ENCODE measurements around the gene RBFOX2.

RBFOX2 gene

GRCh38 chr22:35958334-35958733 is 70.3 kb downstream of the RBFOX2 start:
- Histone ChIP-seq H3K4me3 (ENCODE audit: severe bottlenecking) (no peak overlapping the region), H3K4me1 (ENCODE audit: insufficient read depth, poor library complexity, severe bottlenecking) (no peaks in the 10 kb centered on the region), H3K36me3 (ENCODE audit: low read depth) (no peaks in the 10 kb centered on the region), H3K27ac (ENCODE audit: poor library complexity, severe bottlenecking) (no peak overlapping the region), H3K27me3 (ENCODE audit: insufficient read depth, poor library complexity, severe bottlenecking) (no peaks in the 10 kb centered on the region), H3K9me3 (ENCODE audit: severe bottlenecking) (no peaks in the 10 kb centered on the region)
- TF ChIP-seq CTCF (IDR thresholded peaks at IDR 0.05; ENCODE audit: poor library complexity, severe bottlenecking), result no peak
- no peak for DNase-seq (ENCODE audit: low spot score)
- no peak for ATAC-seq (ENCODE audit: low read depth)

- H3K4me1 ChIP-seq (ENCODE audit: insufficient read depth, poor library complexity, severe bottlenecking), result no peaks in the 10 kb centered on the region
- ATAC-seq (ENCODE audit: low read depth) (no peak), DNase-seq (ENCODE audit: low spot score) (no peak)
- TF ChIP-seq CTCF (IDR thresholded peaks at IDR 0.05; ENCODE audit: poor library complexity, severe bottlenecking), result no peak
- H3K9me3 ChIP-seq (ENCODE audit: severe bottlenecking), result no peaks in the 10 kb centered on the region
- H3K27ac ChIP-seq (ENCODE audit: poor library complexity, severe bottlenecking), result no peak overlapping the region
- no peaks in the 10 kb centered on the region for H3K27me3 ChIP-seq (ENCODE audit: insufficient read depth, poor library complexity, severe bottlenecking)
- no peaks in the 10 kb centered on the region for H3K36me3 ChIP-seq (ENCODE audit: low read depth)
- no peak overlapping the region for H3K4me3 ChIP-seq (ENCODE audit: severe bottlenecking)
Observed at GRCh38 chr22:35957589-35957988, 71.0 kb downstream of the RBFOX2 start.

DNA sequence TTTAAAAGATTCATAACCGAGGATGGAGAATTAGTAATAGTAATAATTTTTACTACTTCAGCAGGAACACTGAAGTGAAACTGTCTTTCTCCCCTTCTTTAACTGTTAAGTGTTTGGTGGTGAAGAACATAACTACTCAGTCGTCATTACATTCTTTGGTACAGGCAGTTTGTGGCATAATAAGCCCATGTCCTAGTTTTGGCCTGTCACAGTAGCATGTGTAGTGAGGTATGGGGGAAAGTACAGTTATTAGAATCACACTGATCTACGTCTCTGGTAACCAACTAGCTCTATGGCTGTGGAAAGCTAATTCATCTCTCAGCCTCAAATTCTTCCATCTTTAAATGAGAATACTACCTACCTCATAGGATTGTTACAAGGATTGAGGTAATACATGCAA is 71.8 kb downstream of the RBFOX2 start:
- no peak for TF ChIP-seq CTCF (IDR thresholded peaks at IDR 0.05; ENCODE audit: poor library complexity, severe bottlenecking)
- Histone ChIP-seq H3K4me3 (ENCODE audit: severe bottlenecking) (no peak overlapping the region), H3K27ac (ENCODE audit: poor library complexity, severe bottlenecking) (no peak overlapping the region), H3K36me3 (ENCODE audit: low read depth) (no peaks in the 10 kb centered on the region), H3K27me3 (ENCODE audit: insufficient read depth, poor library complexity, severe bottlenecking) (no peaks in the 10 kb centered on the region), H3K4me1 (ENCODE audit: insufficient read depth, poor library complexity, severe bottlenecking) (no peaks in the 10 kb centered on the region), H3K9me3 (ENCODE audit: severe bottlenecking) (no peaks in the 10 kb centered on the region)
- DNase-seq (ENCODE audit: low spot score), result no peak
- no peak for ATAC-seq (ENCODE audit: low read depth)

DNA sequence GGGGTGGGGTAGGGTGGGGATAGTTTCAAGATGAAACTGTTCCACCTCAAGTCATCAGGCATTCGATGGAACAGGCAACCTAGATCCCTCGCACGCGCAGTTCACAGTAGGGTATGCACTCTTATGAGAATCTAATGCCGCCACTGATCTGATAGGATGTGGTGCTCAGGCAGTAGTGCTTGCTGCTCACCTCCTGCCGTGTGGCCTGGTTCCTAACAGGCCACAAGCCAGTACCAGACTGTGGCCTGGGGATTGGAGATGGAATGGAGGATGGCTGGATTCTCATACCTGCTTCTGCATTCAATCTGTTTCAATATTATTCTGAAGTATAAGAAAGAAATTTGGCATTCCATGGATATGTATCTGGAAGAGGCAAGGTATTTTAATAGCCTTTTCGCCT is 73.1 kb downstream of the RBFOX2 start:
- H3K9me3 ChIP-seq (ENCODE audit: severe bottlenecking), result no peaks in the 10 kb centered on the region
- DNase-seq (ENCODE audit: low spot score) (no peak), ATAC-seq (ENCODE audit: low read depth) (no peak)
- H3K27me3 ChIP-seq (ENCODE audit: insufficient read depth, poor library complexity, severe bottlenecking), result no peaks in the 10 kb centered on the region
- no peak overlapping the region for H3K27ac ChIP-seq (ENCODE audit: poor library complexity, severe bottlenecking)
- H3K36me3 ChIP-seq (ENCODE audit: low read depth), result no peaks in the 10 kb centered on the region
- no peaks in the 10 kb centered on the region for H3K4me1 ChIP-seq (ENCODE audit: insufficient read depth, poor library complexity, severe bottlenecking)
- no peak for TF ChIP-seq CTCF (IDR thresholded peaks at IDR 0.05; ENCODE audit: poor library complexity, severe bottlenecking)
- no peak overlapping the region for H3K4me3 ChIP-seq (ENCODE audit: severe bottlenecking)

DNA sequence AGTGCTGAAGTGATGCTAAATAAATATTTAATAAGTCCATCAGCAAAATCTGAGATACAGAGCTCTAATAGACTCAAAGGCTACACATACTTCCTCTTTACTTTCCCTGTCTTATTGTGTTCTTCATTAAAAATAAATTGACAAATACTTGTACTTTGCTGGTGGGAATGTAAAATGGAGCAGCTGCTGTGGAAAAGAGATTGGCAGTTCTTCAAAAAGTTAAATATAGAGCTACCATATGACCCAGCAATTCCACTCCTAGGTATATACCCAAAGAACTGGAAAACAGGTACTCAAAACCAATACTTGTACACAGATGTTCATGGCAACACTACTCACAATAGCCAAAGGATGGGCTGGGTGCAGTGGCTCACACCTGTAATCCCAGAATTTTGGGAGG is 76.0 kb downstream of the RBFOX2 start:
- Histone ChIP-seq H3K9me3 (ENCODE audit: severe bottlenecking) (no peaks in the 10 kb centered on the region), H3K4me3 (ENCODE audit: severe bottlenecking) (no peak overlapping the region), H3K27me3 (ENCODE audit: insufficient read depth, poor library complexity, severe bottlenecking) (no peaks in the 10 kb centered on the region), H3K27ac (ENCODE audit: poor library complexity, severe bottlenecking) (no peak overlapping the region), H3K4me1 (ENCODE audit: insufficient read depth, poor library complexity, severe bottlenecking) (peaks cover 4% of the 10 kb centered on the region), H3K36me3 (ENCODE audit: low read depth) (no peaks in the 10 kb centered on the region)
- no peak for TF ChIP-seq CTCF (IDR thresholded peaks at IDR 0.05; ENCODE audit: poor library complexity, severe bottlenecking)
- no peak for ATAC-seq (ENCODE audit: low read depth)
- DNase-seq (ENCODE audit: low spot score), result no peak

Data from RWPE2 (cell line).